ENCODE results near the gene C1QL2.

Gene C1QL2

GRCh38 chr2:119158563-119159347 lies at the start of gene C1QL2:
Gene C1QL2, minus strand, starts transcription at chr2:119158751. Its CDS starts 482 bp downstream, at chr2:119158269.
- no peak for DNase-seq

GRCh38 chr2:119207447-119207846 lies 48.9 kb upstream of the C1QL2 start:
- DNase-seq, result no peak

GRCh38 chr2:119206201-119206600 lies 47.6 kb upstream of the C1QL2 start:
- no peak for DNase-seq

GRCh38 chr2:119205001-119205706 lies 46.6 kb upstream of the C1QL2 start:
- no peak for DNase-seq

- no peak for DNase-seq
Measured at GRCh38 chr2:119204525-119204924, 46.0 kb upstream of the C1QL2 start.

GRCh38 chr2:119202610-119203310 lies 44.2 kb upstream of the C1QL2 start:
- no peak for DNase-seq

- no peak for DNase-seq
Measured at GRCh38 chr2:119201815-119202214, 43.3 kb upstream of the C1QL2 start.

- DNase-seq, result no peak
Measured at GRCh38 chr2:119198240-119198840, 39.8 kb upstream of the C1QL2 start.

- no peak for DNase-seq
Measured at GRCh38 chr2:119197529-119198239, 39.1 kb upstream of the C1QL2 start.

- no peak for DNase-seq
Measured at GRCh38 chr2:119197126-119197405, 38.5 kb upstream of the C1QL2 start.

- no peak for DNase-seq
Measured at GRCh38 chr2:119196301-119197125, 38.0 kb upstream of the C1QL2 start.

- no peak for DNase-seq
Measured at GRCh38 chr2:119195887-119196286, 37.3 kb upstream of the C1QL2 start.

- no peak for DNase-seq
Measured at GRCh38 chr2:119195001-119195400, 36.5 kb upstream of the C1QL2 start.

- no peak for DNase-seq
Measured at GRCh38 chr2:119192893-119193292, 34.3 kb upstream of the C1QL2 start.

GRCh38 chr2:119190321-119191111 lies 32.0 kb upstream of the C1QL2 start:
- no peak for DNase-seq

GRCh38 chr2:119184512-119184911 lies 26.0 kb upstream of the C1QL2 start:
- DNase-seq, result no peak

GRCh38 chr2:119181791-119182445 lies 23.4 kb upstream of the C1QL2 start:
- no peak for DNase-seq

GRCh38 chr2:119181391-119181790 lies 22.8 kb upstream of the C1QL2 start:
- DNase-seq, result no peak

- DNase-seq, result no peak
Measured at GRCh38 chr2:119180892-119181291, 22.3 kb upstream of the C1QL2 start.

GRCh38 chr2:119179991-119180390 lies 21.4 kb upstream of the C1QL2 start:
- DNase-seq, result no peak

- no peak for DNase-seq
Measured at GRCh38 chr2:119179202-119179601, 20.7 kb upstream of the C1QL2 start.

All from CD4-positive, alpha-beta T cell treated with Interleukin-10 for 1 hour (primary cell).